Trophoblast cell (in vitro differentiated cells and primary cell): Measurements from ENCODE around the gene DCC.

Experiments
- DNase-seq, 2 donors: peaks; one replicate each; pipeline ENCODE4 v3.0.0-alpha.2; 2016
- H2AFZ ChIP-seq: 2 replicates; pipeline ENCODE4 v1.6.1; 2013; ENCODE audit warnings: low read length, moderate library complexity, mild to moderate bottlenecking; ENCODE audit not compliant: insufficient read depth, poor library complexity
- H2AK5ac ChIP-seq: 2 replicates; pipeline ENCODE4 v1.6.1; 2013; ENCODE audit warnings: mild to moderate bottlenecking, low read length
- H2BK120ac ChIP-seq: 2 replicates; pipeline ENCODE4 v1.6.1; 2013; ENCODE audit warnings: low read length, mild to moderate bottlenecking, moderate library complexity; ENCODE audit not compliant: insufficient read depth, poor library complexity
- H2BK12ac ChIP-seq: 2 replicates; pipeline ENCODE4 v1.6.1; 2013; ENCODE audit warnings: mild to moderate bottlenecking, low read length, moderate library complexity
- H2BK5ac ChIP-seq: 2 replicates; pipeline ENCODE4 v1.6.1; 2013; ENCODE audit warnings: low read length, low read depth, moderate library complexity, mild to moderate bottlenecking; ENCODE audit not compliant: poor library complexity
- H3K14ac ChIP-seq: 2 replicates; pipeline ENCODE4 v1.6.1; 2013; ENCODE audit warnings: mild to moderate bottlenecking, low read length
- H3K18ac ChIP-seq: 2 replicates; pipeline ENCODE4 v1.6.1; 2013; ENCODE audit warnings: mild to moderate bottlenecking, low read length
- H3K23ac ChIP-seq: 2 replicates; pipeline ENCODE4 v1.6.1; 2013; ENCODE audit warnings: low read length
- H3K27ac ChIP-seq: 2 replicates; pipeline ENCODE4 v1.5.1; 2013; ENCODE audit warnings: low read depth, mild to moderate bottlenecking, inconsistent platforms, low read length, moderate library complexity
- H3K27me3 ChIP-seq: 2 replicates; pipeline ENCODE4 v1.6.1; 2013; ENCODE audit warnings: inconsistent platforms, mild to moderate bottlenecking, low read length, moderate library complexity; ENCODE audit not compliant: insufficient read depth
- H3K36me3 ChIP-seq, 2 experiments: 1 replicate in 1 of 2; 2 replicates in 1 of 2; pipeline ENCODE4 v1.6.1; 2013; ENCODE audit warnings: low read length in 2 of 2, mild to moderate bottlenecking in 2 of 2, moderate library complexity in 1 of 2; ENCODE audit not compliant: insufficient read depth in 2 of 2, control insufficient read depth in 1 of 2
- H3K4ac ChIP-seq: 2 replicates; pipeline ENCODE4 v1.6.1; 2013; ENCODE audit warnings: low read depth, mild to moderate bottlenecking, low read length, moderate library complexity
- H3K4me1 ChIP-seq, 2 experiments: 1 replicate in 1 of 2; 2 replicates in 1 of 2; pipeline ENCODE4 v1.6.1; 2013; ENCODE audit warnings: low read length in 2 of 2, mild to moderate bottlenecking in 2 of 2, moderate library complexity in 1 of 2; ENCODE audit not compliant: insufficient read depth in 2 of 2, control insufficient read depth in 1 of 2
- H3K4me2 ChIP-seq: 2 replicates; pipeline ENCODE4 v1.6.1; 2013; ENCODE audit warnings: inconsistent platforms, mild to moderate bottlenecking, low read length, moderate library complexity
- H3K4me3 ChIP-seq: 2 replicates; pipeline ENCODE4 v1.5.1; 2013; ENCODE audit warnings: mild to moderate bottlenecking, low read depth, low read length, inconsistent platforms
- H3K79me1 ChIP-seq: one replicate; pipeline ENCODE4 v1.6.1; 2013; ENCODE audit warnings: low read length
- H3K79me2 ChIP-seq: 2 replicates; pipeline ENCODE4 v1.6.1; 2013; ENCODE audit warnings: low read length, mild to moderate bottlenecking; ENCODE audit not compliant: control insufficient read depth, insufficient read depth, poor library complexity
- H3K9ac ChIP-seq: 2 replicates; pipeline ENCODE4 v1.6.1; 2013; ENCODE audit warnings: mild to moderate bottlenecking, low read length
- H3K9me3 ChIP-seq: 2 replicates; pipeline ENCODE4 v1.6.1; 2013; ENCODE audit warnings: low read depth, mild to moderate bottlenecking, control low read depth, inconsistent platforms, low read length; ENCODE audit not compliant: insufficient read depth
- H4K12ac ChIP-seq: 2 replicates; pipeline ENCODE4 v1.6.1; 2013; ENCODE audit warnings: low read depth, mild to moderate bottlenecking, low read length, moderate library complexity
- H4K8ac ChIP-seq: 2 replicates; pipeline ENCODE4 v1.6.1; 2013; ENCODE audit warnings: low read depth, mild to moderate bottlenecking, low read length, moderate library complexity
- H4K91ac ChIP-seq: one replicate; pipeline ENCODE4 v1.6.1; 2013; ENCODE audit warnings: low read depth, mild to moderate bottlenecking, low read length, moderate library complexity
- WGBS: extraction: QIAGEN DNeasy Blood & Tissue Kit; methylation state at CpG from one replicate; pipeline ENCODE4 v1.1.7; 2013; ENCODE audit warnings: missing lambda C conversion rate; ENCODE audit not compliant: insufficient read length, insufficient coverage; ENCODE audit errors: extremely low coverage; 5-methylcytosine and 5-hydroxymethylcytosine counted together

The DCC gene

GRCh38 chr18:52902188-52902587, 562.2 kb downstream of the DCC start:
- H3K9ac ChIP-seq, result no peak overlapping the region
- no peak overlapping the region for H2BK120ac ChIP-seq
- H3K14ac ChIP-seq, result no peak overlapping the region
- DNase-seq, result peak; percentile 5 to 28
- H3K18ac ChIP-seq, result no peak overlapping the region
- H4K91ac ChIP-seq, result no peak overlapping the region
- H3K4me1 ChIP-seq, result peaks cover 0 to 6% of the 10 kb centered on the region in 2 experiments
- no peak overlapping the region for H2AFZ ChIP-seq
- no peak overlapping the region for H3K4ac ChIP-seq
- H3K23ac ChIP-seq, result no peak overlapping the region
- H3K79me1 ChIP-seq, result no peaks in the 10 kb centered on the region
- no peak overlapping the region for H3K4me2 ChIP-seq
- no peak overlapping the region for H2AK5ac ChIP-seq
- H3K4me3 ChIP-seq, result no peak overlapping the region
- H2BK12ac ChIP-seq, result no peak overlapping the region
- H2BK5ac ChIP-seq, result no peak overlapping the region
- no peak overlapping the region for H3K27ac ChIP-seq
- H3K27me3 ChIP-seq, result no peaks in the 10 kb centered on the region
- H4K8ac ChIP-seq, result no peak overlapping the region
- no peaks in the 10 kb centered on the region for H3K79me2 ChIP-seq
- no peaks in the 10 kb centered on the region for H3K36me3 ChIP-seq
- no CpG with 5 or more reads among the region's 3 CpGs for WGBS
- H4K12ac ChIP-seq, result no peak overlapping the region
- H3K9me3 ChIP-seq, result no peaks in the 10 kb centered on the region

- no peaks in the 10 kb centered on the region for H3K9me3 ChIP-seq
- H3K4me3 ChIP-seq, result no peak overlapping the region
- H2AK5ac ChIP-seq, result no peak overlapping the region
- peaks cover 2 to 4% of the 10 kb centered on the region in 2 experiments for H3K4me1 ChIP-seq
- no peak overlapping the region for H4K12ac ChIP-seq
- H3K4ac ChIP-seq, result no peak overlapping the region
- H4K91ac ChIP-seq, result no peak overlapping the region
- H3K36me3 ChIP-seq, result no peaks in the 10 kb centered on the region
- no peak overlapping the region for H2AFZ ChIP-seq
- peak; percentile 37 to 39 for DNase-seq
- H3K27ac ChIP-seq, result no peak overlapping the region
- H4K8ac ChIP-seq, result no peak overlapping the region
- no peaks in the 10 kb centered on the region for H3K79me1 ChIP-seq
- no peaks in the 10 kb centered on the region for H3K79me2 ChIP-seq
- H2BK5ac ChIP-seq, result no peak overlapping the region
- WGBS, result no CpG with 5 or more reads among the region's 3 CpGs
- no peaks in the 10 kb centered on the region for H3K27me3 ChIP-seq
- H3K4me2 ChIP-seq, result no peak overlapping the region
- no peak overlapping the region for H3K18ac ChIP-seq
- no peak overlapping the region for H3K23ac ChIP-seq
- no peak overlapping the region for H3K14ac ChIP-seq
- H2BK120ac ChIP-seq, result no peak overlapping the region
- no peak overlapping the region for H2BK12ac ChIP-seq
- H3K9ac ChIP-seq, result no peak overlapping the region
Measured at GRCh38 chr18:52903857-52904256, 563.9 kb downstream of the DCC start.

GRCh38 chr18:52907543-52908308, 567.7 kb downstream of the DCC start:
- Histone ChIP-seq H3K9me3 (no peaks in the 10 kb centered on the region), H3K4me3 (no peak overlapping the region), H4K8ac (peak overlapping the region; percentile 60), H3K18ac (no peak overlapping the region), H2BK120ac (no peak overlapping the region), H4K12ac (no peak overlapping the region), H3K23ac (no peak overlapping the region), H2AFZ (no peak overlapping the region), H3K4me2 (no peak overlapping the region), H3K79me1 (no peaks in the 10 kb centered on the region), H3K4ac (no peak overlapping the region), H3K14ac (no peak overlapping the region), H2BK5ac (peak overlapping the region; percentile 63), H3K4me1 (peaks cover 2 to 4% of the 10 kb centered on the region in 2 experiments), H3K36me3 (no peaks in the 10 kb centered on the region), H4K91ac (peak overlapping the region; percentile 24), H3K9ac (no peak overlapping the region), H2BK12ac (peak overlapping the region; percentile 17), H3K27ac (peak overlapping the region; percentile 48), H3K27me3 (no peaks in the 10 kb centered on the region), H2AK5ac (no peak overlapping the region), H3K79me2 (no peaks in the 10 kb centered on the region)
- peak; percentile 13 to 39 for DNase-seq
- WGBS, result no CpG with 5 or more reads among the region's 9 CpGs

- Histone ChIP-seq H2AK5ac (no peak overlapping the region), H3K4ac (no peak overlapping the region), H4K91ac (no peak overlapping the region), H3K9me3 (no peaks in the 10 kb centered on the region), H3K36me3 (no peaks in the 10 kb centered on the region), H4K12ac (no peak overlapping the region), H2BK5ac (no peak overlapping the region), H2BK120ac (no peak overlapping the region), H3K27ac (no peak overlapping the region), H3K18ac (no peak overlapping the region), H3K23ac (no peak overlapping the region), H3K79me2 (no peaks in the 10 kb centered on the region), H3K14ac (no peak overlapping the region), H3K4me2 (no peak overlapping the region), H4K8ac (no peak overlapping the region), H3K79me1 (no peaks in the 10 kb centered on the region), H3K4me3 (no peak overlapping the region), H3K4me1 (peaks cover 0 to 2% of the 10 kb centered on the region in 2 experiments), H2BK12ac (no peak overlapping the region), H3K27me3 (no peaks in the 10 kb centered on the region), H3K9ac (no peak overlapping the region), H2AFZ (no peak overlapping the region)
- no CpG with 5 or more reads among the region's 3 CpGs for WGBS
- DNase-seq, result no peak
Measured at GRCh38 chr18:52914148-52914547, 574.2 kb downstream of the DCC start.
